ENCODE measurements around the gene FLRT3.
A peak's percentile ranks its signal among the peaks of the same experiment; 100 is the strongest.

FLRT3 gene

GRCh38 chr20:14313341-14314020, 23.9 kb downstream of the FLRT3 start:
- Mint-ChIP-seq H3K27ac (peak overlapping the region in 1 of 3 experiments; percentile 48), H3K4me3 (no peak overlapping the region), H3K9me3 (no peaks in the 10 kb centered on the region), H3K27me3 (ENCODE audit: low read depth) (no peaks in the 10 kb centered on the region), H3K4me1 (no peaks in the 10 kb centered on the region), H3K36me3 (ENCODE audit: low read depth) (no peaks in the 10 kb centered on the region)
- TF ChIP-seq CTCF (IDR thresholded peaks at IDR 0.05; ENCODE audit: unreplicated experiment in 3 of 3), result no peak

- no peak overlapping the region for H3K27ac Mint-ChIP-seq
- no peak for TF ChIP-seq CTCF (IDR thresholded peaks at IDR 0.05; ENCODE audit: unreplicated experiment in 3 of 3)
- no peaks in the 10 kb centered on the region for H3K4me1 Mint-ChIP-seq
- no peaks in the 10 kb centered on the region for H3K27me3 Mint-ChIP-seq (ENCODE audit: low read depth)
- H3K36me3 Mint-ChIP-seq (ENCODE audit: low read depth), result no peaks in the 10 kb centered on the region
- no peaks in the 10 kb centered on the region for H3K9me3 Mint-ChIP-seq
- H3K4me3 Mint-ChIP-seq, result no peak overlapping the region
Observed at GRCh38 chr20:14312001-14312400, 25.4 kb downstream of the FLRT3 start.

GRCh38 chr20:14310977-14311627, 26.3 kb downstream of the FLRT3 start:
- H3K9me3 Mint-ChIP-seq, result no peaks in the 10 kb centered on the region
- no peaks in the 10 kb centered on the region for H3K4me1 Mint-ChIP-seq
- H3K36me3 Mint-ChIP-seq (ENCODE audit: low read depth), result no peaks in the 10 kb centered on the region
- no peak overlapping the region for H3K27ac Mint-ChIP-seq
- H3K27me3 Mint-ChIP-seq (ENCODE audit: low read depth), result no peaks in the 10 kb centered on the region
- no peak overlapping the region for H3K4me3 Mint-ChIP-seq
- TF ChIP-seq CTCF (IDR thresholded peaks at IDR 0.05; ENCODE audit: unreplicated experiment in 3 of 3), result no peak

GRCh38 chr20:14307956-14308355, 29.5 kb downstream of the FLRT3 start:
- H3K9me3 Mint-ChIP-seq, result no peaks in the 10 kb centered on the region
- no peak for TF ChIP-seq CTCF (IDR thresholded peaks at IDR 0.05; ENCODE audit: unreplicated experiment in 3 of 3)
- H3K36me3 Mint-ChIP-seq (ENCODE audit: low read depth), result no peaks in the 10 kb centered on the region
- no peak overlapping the region for H3K4me3 Mint-ChIP-seq
- no peaks in the 10 kb centered on the region for H3K4me1 Mint-ChIP-seq
- no peaks in the 10 kb centered on the region for H3K27me3 Mint-ChIP-seq (ENCODE audit: low read depth)
- peak overlapping the region; percentile 9 to 53 (median 16) for H3K27ac Mint-ChIP-seq

GRCh38 chr20:14304472-14304871, 32.9 kb downstream of the FLRT3 start:
- Mint-ChIP-seq H3K36me3 (ENCODE audit: low read depth) (no peaks in the 10 kb centered on the region), H3K27ac (peak overlapping the region; percentile 40 to 83 (median 73)), H3K4me3 (no peak overlapping the region), H3K4me1 (no peaks in the 10 kb centered on the region), H3K27me3 (ENCODE audit: low read depth) (no peaks in the 10 kb centered on the region), H3K9me3 (no peaks in the 10 kb centered on the region)
- no peak for TF ChIP-seq CTCF (IDR thresholded peaks at IDR 0.05; ENCODE audit: unreplicated experiment in 3 of 3)

- no peaks in the 10 kb centered on the region for H3K27me3 Mint-ChIP-seq (ENCODE audit: low read depth)
- no peaks in the 10 kb centered on the region for H3K9me3 Mint-ChIP-seq
- no peaks in the 10 kb centered on the region for H3K4me1 Mint-ChIP-seq
- H3K4me3 Mint-ChIP-seq, result no peak overlapping the region
- no peak for TF ChIP-seq CTCF (IDR thresholded peaks at IDR 0.05; ENCODE audit: unreplicated experiment in 3 of 3)
- H3K36me3 Mint-ChIP-seq (ENCODE audit: low read depth), result no peaks in the 10 kb centered on the region
- H3K27ac Mint-ChIP-seq, result peak overlapping the region; percentile 40 to 83 (median 73)
Observed at GRCh38 chr20:14303651-14304050, 33.8 kb downstream of the FLRT3 start.

Data from nephron (organoid).